ENCODE measurements around the gene TMEM131.

DNA sequence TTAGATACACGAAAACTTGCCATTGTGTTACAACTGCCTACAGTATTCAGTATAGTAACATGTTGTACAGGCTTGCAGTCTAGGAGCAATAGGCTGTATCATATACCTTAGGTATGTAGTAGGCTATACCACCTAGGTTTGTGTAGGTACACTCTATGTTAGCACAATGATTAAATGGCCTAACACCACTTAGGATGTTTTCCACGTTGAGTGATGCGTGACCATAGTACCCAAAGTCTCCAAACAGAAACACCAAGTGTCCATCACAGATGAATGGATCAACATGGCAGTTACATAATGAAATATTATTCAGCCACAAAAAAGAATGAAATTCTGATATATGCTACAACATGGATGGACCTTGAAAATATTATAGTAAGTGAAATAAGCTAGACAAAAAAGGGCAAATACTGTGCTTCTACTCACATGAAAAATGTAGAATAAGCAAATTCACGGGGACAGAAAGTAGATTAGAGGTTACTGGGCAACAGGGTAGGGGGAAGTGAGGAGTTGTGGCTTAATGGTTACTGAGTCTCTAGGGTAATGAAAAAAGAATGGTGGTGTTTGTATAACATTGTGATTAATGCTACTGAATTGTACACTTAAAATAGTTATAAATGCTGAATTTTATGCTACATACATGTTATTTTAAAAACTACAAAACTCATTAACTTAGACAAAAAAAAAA lies 62.6 kb downstream of the TMEM131 start:
- TF ChIP-seq POLR2A (IDR thresholded peaks at IDR 0.05; ENCODE audit: low read depth, low read length) = no peak
- no peak for TF ChIP-seq YY1 (IDR thresholded peaks at IDR 0.05; ENCODE audit: low read depth, low read length)
- no peak for TF ChIP-seq BACH1 (IDR thresholded peaks at IDR 0.05; ENCODE audit: borderline replicate concordance)
- TF ChIP-seq TCF7 (IDR thresholded peaks at IDR 0.05; ENCODE audit: borderline replicate concordance) = no peak
- TF ChIP-seq, protein P1, sequence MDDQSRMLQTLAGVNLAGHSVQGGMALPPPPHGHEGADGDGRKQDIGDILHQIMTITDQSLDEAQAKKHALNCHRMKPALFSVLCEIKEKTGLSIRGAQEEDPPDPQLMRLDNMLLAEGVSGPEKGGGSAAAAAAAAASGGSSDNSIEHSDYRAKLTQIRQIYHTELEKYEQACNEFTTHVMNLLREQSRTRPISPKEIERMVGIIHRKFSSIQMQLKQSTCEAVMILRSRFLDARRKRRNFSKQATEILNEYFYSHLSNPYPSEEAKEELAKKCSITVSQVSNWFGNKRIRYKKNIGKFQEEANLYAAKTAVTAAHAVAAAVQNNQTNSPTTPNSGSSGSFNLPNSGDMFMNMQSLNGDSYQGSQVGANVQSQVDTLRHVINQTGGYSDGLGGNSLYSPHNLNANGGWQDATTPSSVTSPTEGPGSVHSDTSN (IDR thresholded peaks at IDR 0.05; ENCODE audit: insufficient replicate concordance, low read depth, low read length) = no peak
- no peak for TF ChIP-seq CEBPB (IDR thresholded peaks at IDR 0.05; ENCODE audit: borderline replicate concordance in 1 of 2, low read depth in 2 of 2, low read length in 2 of 2)

All from GM12878 (cell line).